ENCODE measurements around the gene CMTM8.

DNA sequence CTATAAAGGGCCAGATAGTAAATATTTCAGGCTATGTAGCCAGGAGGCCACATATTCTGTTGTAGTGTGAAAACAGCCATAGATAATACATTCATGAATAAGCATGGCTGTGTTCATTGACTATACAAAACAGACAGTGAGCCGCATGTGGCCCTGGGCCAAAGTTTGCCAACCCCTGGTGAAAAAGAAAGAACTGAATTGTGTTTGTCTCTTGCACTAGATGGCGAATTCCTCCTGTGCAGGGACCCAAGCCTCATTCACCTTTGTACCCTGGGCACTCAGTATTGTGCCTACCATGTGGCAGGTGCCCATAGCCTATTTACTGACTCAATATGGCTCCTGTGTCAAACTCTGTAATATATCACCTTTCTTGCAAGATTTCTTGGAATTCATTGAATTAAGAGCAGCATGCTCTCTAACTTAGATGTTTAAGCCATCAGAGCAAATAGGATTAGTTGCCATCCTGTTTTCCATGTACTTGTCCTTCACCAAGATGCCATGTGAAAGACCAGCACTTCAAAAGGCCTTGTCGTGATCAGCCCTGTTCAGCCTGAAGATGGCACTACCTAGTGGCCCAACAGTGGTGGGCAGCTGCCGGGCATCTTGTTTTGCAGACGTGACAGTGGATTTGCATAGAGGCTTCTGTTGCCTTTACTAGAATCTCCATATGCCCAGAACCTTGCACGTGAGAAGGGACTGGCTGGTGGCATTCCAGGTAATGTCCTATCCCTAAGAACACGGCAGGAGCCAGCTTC is 102.3 kb downstream of the CMTM8 start:
- TF ChIP-seq, protein P1, sequence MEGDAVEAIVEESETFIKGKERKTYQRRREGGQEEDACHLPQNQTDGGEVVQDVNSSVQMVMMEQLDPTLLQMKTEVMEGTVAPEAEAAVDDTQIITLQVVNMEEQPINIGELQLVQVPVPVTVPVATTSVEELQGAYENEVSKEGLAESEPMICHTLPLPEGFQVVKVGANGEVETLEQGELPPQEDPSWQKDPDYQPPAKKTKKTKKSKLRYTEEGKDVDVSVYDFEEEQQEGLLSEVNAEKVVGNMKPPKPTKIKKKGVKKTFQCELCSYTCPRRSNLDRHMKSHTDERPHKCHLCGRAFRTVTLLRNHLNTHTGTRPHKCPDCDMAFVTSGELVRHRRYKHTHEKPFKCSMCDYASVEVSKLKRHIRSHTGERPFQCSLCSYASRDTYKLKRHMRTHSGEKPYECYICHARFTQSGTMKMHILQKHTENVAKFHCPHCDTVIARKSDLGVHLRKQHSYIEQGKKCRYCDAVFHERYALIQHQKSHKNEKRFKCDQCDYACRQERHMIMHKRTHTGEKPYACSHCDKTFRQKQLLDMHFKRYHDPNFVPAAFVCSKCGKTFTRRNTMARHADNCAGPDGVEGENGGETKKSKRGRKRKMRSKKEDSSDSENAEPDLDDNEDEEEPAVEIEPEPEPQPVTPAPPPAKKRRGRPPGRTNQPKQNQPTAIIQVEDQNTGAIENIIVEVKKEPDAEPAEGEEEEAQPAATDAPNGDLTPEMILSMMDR (IDR thresholded peaks at IDR 0.05), result no peak; the same call in 1 of the 2 replicates
- TF ChIP-seq CREB1 (CRISPR knock-in tag; IDR thresholded peaks at IDR 0.05) (no peak), CREM (CRISPR knock-in tag; IDR thresholded peaks at IDR 0.05) (no peak), NR2C2 (CRISPR knock-in tag; IDR thresholded peaks at IDR 0.05) (no peak)
- TF ChIP-seq, protein P2, sequence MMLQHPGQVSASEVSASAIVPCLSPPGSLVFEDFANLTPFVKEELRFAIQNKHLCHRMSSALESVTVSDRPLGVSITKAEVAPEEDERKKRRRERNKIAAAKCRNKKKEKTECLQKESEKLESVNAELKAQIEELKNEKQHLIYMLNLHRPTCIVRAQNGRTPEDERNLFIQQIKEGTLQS (CRISPR knock-in tag; conservative IDR thresholded peaks at IDR 0.05), result no peak
